Left ventricle myocardium inferior (tissue), 1 donor: Measurements from ENCODE around the gene FAIM2. TPM values are rescaled to one million over a fixed set of nuclear protein-coding genes. Genes with fewer than 3 reads are reported as not detected.

Experiments
- DNase-seq: peaks from one replicate; pipeline ENCODE4 v3.0.0-alpha.2; 2020
- H3K27ac ChIP-seq: fragments of 200-600 bp; replicated peaks from 2 replicates; pipeline ENCODE4 v1.8.0; 2021
- H3K27me3 ChIP-seq: fragments of 200-600 bp; 2 replicates; pipeline ENCODE4 v1.8.0; 2021; ENCODE audit warnings: low read depth
- H3K36me3 ChIP-seq: fragments of 200-600 bp; 2 replicates; pipeline ENCODE4 v1.8.0; 2021
- H3K4me1 ChIP-seq: fragments of 200-600 bp; 2 replicates; pipeline ENCODE4 v1.8.0; 2021
- H3K4me3 ChIP-seq: fragments of 200-600 bp; 2 replicates; pipeline ENCODE4 v1.8.0; 2021; ENCODE audit warnings: mild to moderate bottlenecking, moderate library complexity
- H3K9me3 ChIP-seq: fragments of 200-600 bp; replicated peaks from 2 replicates; pipeline ENCODE4 v1.8.0; 2021
- CTCF ChIP-seq: fragments of 200-600 bp; IDR thresholded peaks from 2 replicates; pipeline ENCODE4 v1.8.0; 2021; ENCODE audit warnings: antibody characterized with exemption, mild to moderate bottlenecking, borderline replicate concordance
- intact Hi-C: fragments of 100-400 bp; cut with micrococcal nuclease; formaldehyde crosslinking; loops from one replicate; pipeline ENCODE4 v1.11.0; 2022
- total RNA-seq: library from RNA; stranded (reverse); fragmentation: NEBNext Ultra II Directional; extraction: Animal tissue kit (Norgen Biotek cat#: 25700); gene quantifications from one replicate; pipeline ENCODE4 v1.2.1, GENCODE V29; 2021
- donor health status: DM: no; HTN: yes; CAD: no; lungs with severe emphysema.

FAIM2 gene
- total RNA-seq, 1 donor from 2014 or later = 7.4 TPM

DNA sequence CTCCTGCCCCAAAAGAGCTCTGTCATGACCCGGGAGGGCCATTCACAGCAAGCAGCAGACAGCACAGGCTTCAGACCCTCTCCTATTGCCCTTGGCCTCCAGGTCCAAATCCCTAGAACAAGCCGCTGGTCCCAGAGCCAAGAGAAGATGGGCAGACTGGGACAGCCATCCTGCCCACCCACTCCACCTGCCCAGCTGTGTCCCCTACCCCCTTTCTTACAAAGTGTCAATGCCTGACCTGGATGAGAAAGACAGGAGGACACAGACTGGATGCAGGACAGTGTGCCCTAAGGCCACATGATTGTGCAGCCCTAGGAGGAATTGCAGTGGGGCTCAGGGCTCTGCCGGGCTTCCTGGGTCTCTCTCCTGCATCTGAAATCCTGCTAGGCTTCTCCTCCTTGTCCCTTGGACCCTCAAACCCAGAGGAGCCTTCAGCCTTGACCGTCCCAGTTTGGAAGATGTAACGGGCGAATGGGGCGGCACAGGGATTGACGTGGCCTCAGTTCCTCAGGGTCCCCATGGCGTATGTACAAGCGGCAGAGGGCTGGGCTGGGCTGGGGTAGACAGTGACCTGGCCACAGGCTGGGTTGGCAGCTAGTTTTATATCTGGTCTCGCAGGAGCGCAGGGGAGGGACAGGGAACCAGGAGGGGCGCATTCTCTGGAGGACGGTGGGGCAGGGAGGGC is 33.7 kb downstream of the FAIM2 start:
- TF ChIP-seq CTCF = no peak
- peaks cover 20% of the 10 kb centered on the region for H3K27me3 ChIP-seq
- no peaks in the 10 kb centered on the region for H3K36me3 ChIP-seq
- peak overlapping the region; percentile 82 for H3K27ac ChIP-seq
- DNase-seq = no peak
- intact Hi-C loops = loop anchor here (10.0 kb wide), 2 partner anchors 75 to 185 kb away; partner anchors contain the start of gene ASIC1
- H3K4me1 ChIP-seq = peaks cover 51% of the 10 kb centered on the region
- no peaks in the 10 kb centered on the region for H3K9me3 ChIP-seq
- H3K4me3 ChIP-seq = no peak overlapping the region

DNA sequence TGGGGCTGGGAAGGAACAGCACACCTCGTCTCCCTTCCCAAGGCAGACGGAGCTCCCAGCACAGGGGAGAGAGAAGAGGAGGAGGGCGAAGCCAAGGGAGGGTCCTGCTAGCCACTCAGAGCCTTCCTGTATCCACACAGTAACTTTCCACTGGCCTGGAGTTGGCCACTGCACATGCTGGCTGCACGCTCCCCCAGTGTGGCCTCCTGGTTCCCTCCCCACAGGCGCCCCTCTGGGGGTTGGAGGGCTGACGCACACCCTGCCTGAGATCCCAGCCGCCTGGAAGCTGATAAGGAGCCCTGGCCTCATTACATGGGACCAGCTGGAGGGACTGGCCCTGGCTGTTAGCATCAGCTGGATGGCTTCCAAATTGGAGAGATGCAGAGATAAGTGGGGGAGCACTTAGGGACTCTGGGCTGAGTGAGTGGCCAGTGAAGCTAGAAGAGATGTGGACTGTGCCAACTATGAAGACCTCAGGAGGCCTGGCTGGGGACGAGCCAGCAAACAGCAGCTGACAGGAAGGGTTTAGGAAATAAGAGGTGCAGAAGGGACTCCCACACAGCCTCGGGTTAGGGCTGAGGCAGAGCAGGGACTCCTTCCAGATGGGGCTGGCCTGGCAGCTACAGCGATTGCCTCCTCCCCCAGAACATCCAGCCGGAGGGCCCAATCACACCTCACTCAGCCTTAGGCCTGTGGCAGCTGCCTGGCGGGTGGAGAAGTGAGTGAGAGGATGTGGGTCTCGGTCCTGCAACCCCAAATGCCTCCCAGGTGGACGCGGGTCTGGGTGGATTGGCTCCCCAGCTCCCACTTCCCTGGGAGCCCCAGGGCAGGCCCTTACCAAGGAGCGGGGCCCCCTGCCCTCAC is 34.5 kb downstream of the FAIM2 start:
- intact Hi-C loops = loop anchor here (10.0 kb wide), 2 partner anchors 76 to 186 kb away; partner anchors contain the start of gene ASIC1
- H3K27ac ChIP-seq = peak overlapping the region; percentile 82
- H3K4me1 ChIP-seq = peaks cover 51% of the 10 kb centered on the region
- peak; percentile 92 for DNase-seq
- no peak overlapping the region for H3K4me3 ChIP-seq
- no peak for TF ChIP-seq CTCF
- H3K36me3 ChIP-seq = no peaks in the 10 kb centered on the region
- no peaks in the 10 kb centered on the region for H3K9me3 ChIP-seq
- peaks cover 20% of the 10 kb centered on the region for H3K27me3 ChIP-seq

- Histone ChIP-seq H3K27ac (peak overlapping the region; percentile 82), H3K4me3 (peak overlapping the region; percentile 2), H3K36me3 (no peaks in the 10 kb centered on the region), H3K4me1 (peaks cover 50% of the 10 kb centered on the region), H3K27me3 (peaks cover 20% of the 10 kb centered on the region), H3K9me3 (no peaks in the 10 kb centered on the region)
- no peak for TF ChIP-seq CTCF
- intact Hi-C loops = loop anchor here (10.0 kb wide), 2 partner anchors 76 to 186 kb away; partner anchors contain the start of gene ASIC1
- DNase-seq = peak; percentile 23
Measured at GRCh38 chr12:49868449-49868848, 35.3 kb downstream of the FAIM2 start.

- TF ChIP-seq CTCF = no peak
- Histone ChIP-seq H3K9me3 (no peaks in the 10 kb centered on the region), H3K36me3 (no peaks in the 10 kb centered on the region), H3K27me3 (peaks cover 20% of the 10 kb centered on the region), H3K27ac (peak overlapping the region; percentile 82), H3K4me3 (no peak overlapping the region), H3K4me1 (peaks cover 43% of the 10 kb centered on the region)
- intact Hi-C loops = loop anchor here (10.0 kb wide), 2 partner anchors 77 to 187 kb away; partner anchors contain the start of gene ASIC1
- DNase-seq = no peak
Measured at GRCh38 chr12:49867570-49868341, 35.9 kb downstream of the FAIM2 start.
